Glutamatergic neuron (in vitro differentiated cells): ENCODE measurements around the gene MTARC1. TPM values are rescaled to one million over a fixed set of nuclear protein-coding genes. Genes with fewer than 3 reads are reported as not detected.

Source experiments
- DNase-seq: peaks from one replicate; pipeline ENCODE4 v3.0.0; 2022
- H3K27ac Mint-ChIP-seq: one replicate; pipeline ENCODE4 v1.8.0; 2020; ENCODE audit warnings: mild to moderate bottlenecking, mixed read lengths, inconsistent platforms; ENCODE audit not compliant: unreplicated experiment
- H3K27me3 Mint-ChIP-seq: one replicate; pipeline ENCODE4 v1.8.0; 2020; ENCODE audit warnings: mild to moderate bottlenecking, moderate library complexity, mixed read lengths, inconsistent platforms; ENCODE audit not compliant: unreplicated experiment
- H3K36me3 Mint-ChIP-seq: one replicate; pipeline ENCODE4 v1.8.0; 2020; ENCODE audit warnings: mild to moderate bottlenecking, mixed read lengths, inconsistent platforms; ENCODE audit not compliant: unreplicated experiment
- H3K4me1 Mint-ChIP-seq: one replicate; pipeline ENCODE4 v1.8.0; 2020; ENCODE audit warnings: mild to moderate bottlenecking, low read depth, mixed read lengths, inconsistent platforms; ENCODE audit not compliant: unreplicated experiment
- H3K4me3 Mint-ChIP-seq: one replicate; pipeline ENCODE4 v1.8.0; 2020; ENCODE audit warnings: mild to moderate bottlenecking, mixed read lengths, inconsistent platforms; ENCODE audit not compliant: unreplicated experiment
- H3K9me3 Mint-ChIP-seq: one replicate; pipeline ENCODE4 v1.8.0; 2020; ENCODE audit warnings: mild to moderate bottlenecking, moderate library complexity, mixed read lengths, inconsistent platforms; ENCODE audit not compliant: unreplicated experiment
- CTCF ChIP-seq: fragments of 200-600 bp; sonication (generic); IDR thresholded peaks from one replicate; pipeline ENCODE4 v1.5.0; 2021; ENCODE audit not compliant: partially characterized antibody, unreplicated experiment
- total RNA-seq: library from RNA; stranded (reverse); fragmentation: NEBNext Ultra II Directional; extraction: Animal tissue kit (Norgen Biotek cat#: 25700); gene quantifications from one replicate; pipeline ENCODE4 v1.2.1, GENCODE V29; 2021; ENCODE audit not compliant: unreplicated experiment

The MTARC1 gene
- total RNA-seq, 1 donor from 2014 or later = 22.0 TPM

- H3K36me3 Mint-ChIP-seq = no peaks in the 10 kb centered on the region
Measured at GRCh38 chr1:220759147-220759546, 27.6 kb upstream of the MTARC1 start.

DNA sequence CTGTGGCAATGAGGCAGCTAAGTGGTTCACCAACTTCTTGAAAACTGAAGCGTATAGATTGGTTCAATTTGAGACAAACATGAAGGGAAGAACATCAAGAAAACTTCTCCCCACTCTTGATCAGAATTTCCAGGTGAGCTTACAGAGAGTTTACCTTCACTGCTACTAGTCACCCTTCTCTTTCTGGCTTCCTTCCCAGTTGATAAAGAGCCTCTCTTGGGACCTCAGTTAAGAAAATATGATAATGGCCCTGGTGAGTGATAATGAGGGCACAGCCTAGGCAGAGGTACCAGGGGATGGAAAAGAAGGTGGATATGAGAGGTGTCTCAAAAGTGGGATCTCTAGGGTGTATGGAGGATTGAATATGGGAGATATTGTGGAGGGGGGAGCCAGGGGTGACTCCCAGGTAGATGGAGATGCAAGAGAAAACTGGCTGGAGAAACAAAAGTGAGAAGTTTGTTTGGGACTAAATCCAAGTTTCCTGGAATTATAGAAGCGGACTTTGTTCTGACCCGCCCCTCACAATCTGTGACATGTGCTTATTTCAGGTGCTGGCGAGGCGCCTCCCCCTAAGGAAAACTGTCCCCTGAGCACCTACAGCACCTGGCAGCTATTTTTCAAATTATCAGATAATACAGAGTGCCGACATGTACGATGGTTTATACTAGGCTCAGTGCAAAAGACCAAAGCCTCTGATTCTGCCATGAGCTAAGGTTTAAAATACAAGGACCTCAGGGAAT lies 24.9 kb upstream of the MTARC1 start:
- no peak for TF ChIP-seq CTCF
- no peak for DNase-seq
- Mint-ChIP-seq H3K9me3 (no peaks in the 10 kb centered on the region), H3K36me3 (no peaks in the 10 kb centered on the region), H3K27ac (no peak overlapping the region), H3K4me3 (no peak overlapping the region), H3K27me3 (no peaks in the 10 kb centered on the region), H3K4me1 (no peaks in the 10 kb centered on the region)

More at GRCh38 chr1:220759147-220759546, 27.6 kb upstream of the MTARC1 start:
- TF ChIP-seq CTCF = no peak
- H3K9me3 Mint-ChIP-seq = peaks cover 2% of the 10 kb centered on the region
- no peak overlapping the region for H3K27ac Mint-ChIP-seq
- peaks cover 2% of the 10 kb centered on the region for H3K27me3 Mint-ChIP-seq
- no peaks in the 10 kb centered on the region for H3K4me1 Mint-ChIP-seq
- no peak overlapping the region for H3K4me3 Mint-ChIP-seq
- no peak for DNase-seq

DNA sequence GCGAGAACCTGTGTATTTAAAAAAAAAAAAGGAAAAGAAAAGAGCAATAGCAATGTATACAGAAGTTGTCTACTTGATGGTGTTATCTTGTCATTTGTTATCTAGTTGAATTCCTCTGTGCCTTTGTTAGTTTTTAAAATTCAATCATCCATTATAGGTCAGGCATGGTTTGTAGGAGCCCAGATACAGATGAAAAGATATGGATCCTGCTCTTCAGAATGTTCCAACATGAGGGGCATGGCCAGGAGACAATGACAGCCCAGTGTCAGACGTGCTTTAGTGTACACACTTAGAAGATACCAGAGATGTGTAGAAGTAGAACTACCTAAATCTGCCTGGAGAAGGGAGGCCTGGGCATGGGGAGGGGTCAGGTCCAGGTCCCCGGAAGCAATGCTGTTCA lies 22.0 kb upstream of the MTARC1 start:
- H3K4me3 Mint-ChIP-seq = no peak overlapping the region
- H3K9me3 Mint-ChIP-seq = no peaks in the 10 kb centered on the region
- no peaks in the 10 kb centered on the region for H3K36me3 Mint-ChIP-seq
- no peaks in the 10 kb centered on the region for H3K27me3 Mint-ChIP-seq
- no peaks in the 10 kb centered on the region for H3K4me1 Mint-ChIP-seq
- TF ChIP-seq CTCF = no peak
- DNase-seq = no peak
- no peak overlapping the region for H3K27ac Mint-ChIP-seq

- H3K27ac Mint-ChIP-seq = no peak overlapping the region
- H3K4me3 Mint-ChIP-seq = no peak overlapping the region
- TF ChIP-seq CTCF = no peak
- peaks cover 4% of the 10 kb centered on the region for H3K4me1 Mint-ChIP-seq
- peaks cover 2% of the 10 kb centered on the region for H3K9me3 Mint-ChIP-seq
- no peaks in the 10 kb centered on the region for H3K27me3 Mint-ChIP-seq
- no peaks in the 10 kb centered on the region for H3K36me3 Mint-ChIP-seq
- DNase-seq = no peak
Measured at GRCh38 chr1:220767312-220768125, 19.2 kb upstream of the MTARC1 start.

DNA sequence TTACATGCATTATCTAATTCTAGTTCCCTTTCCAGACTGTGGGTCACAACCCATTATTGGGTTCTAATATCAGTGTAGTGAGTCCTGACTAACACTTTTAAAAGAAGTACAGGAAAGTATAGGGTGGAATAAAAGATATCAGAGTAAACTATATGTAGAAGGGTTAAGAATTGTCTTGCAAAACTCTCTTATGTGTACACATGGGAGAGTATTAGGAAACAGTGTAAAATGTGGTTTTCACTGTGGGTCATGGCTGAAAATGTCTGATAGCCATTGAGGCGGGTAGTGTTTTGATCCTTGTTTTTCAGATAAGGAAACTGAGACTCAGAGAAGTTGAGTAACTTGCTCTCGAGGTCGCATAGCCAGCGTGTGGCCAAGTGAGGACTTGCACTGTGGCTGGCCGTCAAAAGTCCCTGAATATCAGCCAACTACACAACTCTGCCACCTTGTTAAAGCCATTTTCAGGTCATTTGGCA lies 18.5 kb upstream of the MTARC1 start:
- no peak overlapping the region for H3K27ac Mint-ChIP-seq
- TF ChIP-seq CTCF = no peak

More for the DNA sequence above, 18.5 kb upstream of the MTARC1 start:
- no peak overlapping the region for H3K4me3 Mint-ChIP-seq
- peaks cover 2% of the 10 kb centered on the region for H3K9me3 Mint-ChIP-seq
- H3K36me3 Mint-ChIP-seq = no peaks in the 10 kb centered on the region
- no peak for DNase-seq
- no peaks in the 10 kb centered on the region for H3K27me3 Mint-ChIP-seq
- peaks cover 4% of the 10 kb centered on the region for H3K4me1 Mint-ChIP-seq
